Measurements from ENCODE around the gene UAP1L1. TPM values are rescaled to one million over a fixed set of nuclear protein-coding genes. Genes with fewer than 3 reads are reported as not detected.

Gene UAP1L1
- total RNA-seq, 1 donor from 2014 or later = 3.2 TPM

DNA sequence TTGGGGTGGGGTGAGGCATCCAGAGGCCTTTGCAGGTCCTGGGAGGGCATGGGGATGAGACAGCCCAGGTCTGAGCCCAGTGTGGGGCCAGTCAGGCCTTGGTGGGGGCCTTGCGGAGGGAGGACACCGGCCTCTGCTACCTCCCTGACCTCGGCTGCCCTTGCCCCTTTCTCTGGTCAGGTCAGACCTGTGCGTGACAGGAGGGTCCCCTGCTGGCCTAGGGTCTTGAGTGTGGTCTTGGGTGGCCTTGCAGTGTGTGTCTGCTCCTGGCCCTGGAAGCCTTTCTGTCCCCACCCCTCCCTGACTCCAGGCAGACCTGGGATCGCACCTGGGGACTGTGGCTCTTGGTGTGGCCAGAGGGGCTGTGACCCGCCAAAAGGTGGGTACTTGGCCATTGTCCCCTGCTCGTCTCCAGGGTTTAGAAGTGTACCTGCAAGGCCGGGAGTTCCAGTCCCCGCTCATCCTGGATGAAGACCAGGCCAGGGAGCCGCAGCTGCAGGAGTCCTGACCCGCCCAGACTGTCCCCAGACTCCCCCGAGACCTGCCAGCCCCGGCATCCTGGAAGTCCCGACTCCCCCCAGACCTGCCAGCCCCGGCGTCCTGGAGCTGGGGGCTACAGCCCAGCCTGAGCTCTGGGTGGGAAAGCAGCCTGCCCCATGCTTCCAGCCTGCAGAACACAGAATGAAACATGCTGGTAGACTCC lies 5.1 kb downstream of the UAP1L1 start:
- Mint-ChIP-seq H3K36me3 (ENCODE audit: low read depth, unreplicated experiment) (no peaks in the 10 kb centered on the region), H3K27me3 (ENCODE audit: unreplicated experiment) (peaks cover 24% of the 10 kb centered on the region), H3K9me3 (ENCODE audit: unreplicated experiment) (no peaks in the 10 kb centered on the region), H3K4me1 (ENCODE audit: unreplicated experiment) (peaks cover 5% of the 10 kb centered on the region), H3K4me3 (ENCODE audit: unreplicated experiment) (no peak overlapping the region), H3K27ac (ENCODE audit: unreplicated experiment) (no peak overlapping the region)
- TF ChIP-seq, protein P1, sequence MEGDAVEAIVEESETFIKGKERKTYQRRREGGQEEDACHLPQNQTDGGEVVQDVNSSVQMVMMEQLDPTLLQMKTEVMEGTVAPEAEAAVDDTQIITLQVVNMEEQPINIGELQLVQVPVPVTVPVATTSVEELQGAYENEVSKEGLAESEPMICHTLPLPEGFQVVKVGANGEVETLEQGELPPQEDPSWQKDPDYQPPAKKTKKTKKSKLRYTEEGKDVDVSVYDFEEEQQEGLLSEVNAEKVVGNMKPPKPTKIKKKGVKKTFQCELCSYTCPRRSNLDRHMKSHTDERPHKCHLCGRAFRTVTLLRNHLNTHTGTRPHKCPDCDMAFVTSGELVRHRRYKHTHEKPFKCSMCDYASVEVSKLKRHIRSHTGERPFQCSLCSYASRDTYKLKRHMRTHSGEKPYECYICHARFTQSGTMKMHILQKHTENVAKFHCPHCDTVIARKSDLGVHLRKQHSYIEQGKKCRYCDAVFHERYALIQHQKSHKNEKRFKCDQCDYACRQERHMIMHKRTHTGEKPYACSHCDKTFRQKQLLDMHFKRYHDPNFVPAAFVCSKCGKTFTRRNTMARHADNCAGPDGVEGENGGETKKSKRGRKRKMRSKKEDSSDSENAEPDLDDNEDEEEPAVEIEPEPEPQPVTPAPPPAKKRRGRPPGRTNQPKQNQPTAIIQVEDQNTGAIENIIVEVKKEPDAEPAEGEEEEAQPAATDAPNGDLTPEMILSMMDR (IDR thresholded peaks at IDR 0.05; ENCODE audit: unreplicated experiment) = no peak
- DNase-seq (ENCODE audit: low spot score) = no peak

DNA sequence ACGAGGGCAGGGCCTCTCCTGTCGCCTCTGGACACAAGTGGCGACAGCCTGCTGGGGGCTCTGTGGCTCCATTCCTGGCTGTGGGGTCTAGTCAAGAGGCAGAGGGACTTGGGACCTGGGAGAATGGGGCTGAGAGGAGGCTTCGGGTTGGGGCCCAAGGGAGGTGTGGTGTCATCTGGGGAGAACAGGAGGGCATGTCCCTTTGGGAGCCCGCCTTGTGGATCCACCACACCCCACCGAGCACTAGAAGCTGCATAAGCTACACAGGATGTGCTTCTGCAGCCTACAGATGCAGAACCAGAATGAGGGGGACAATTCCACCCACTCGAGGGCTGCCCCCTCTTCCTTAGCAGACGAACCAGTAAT lies 5.6 kb downstream of the UAP1L1 start:
- no peak overlapping the region for H3K4me3 Mint-ChIP-seq (ENCODE audit: unreplicated experiment)
- peaks cover 29% of the 10 kb centered on the region for H3K27me3 Mint-ChIP-seq (ENCODE audit: unreplicated experiment)
- peaks cover 10% of the 10 kb centered on the region for H3K4me1 Mint-ChIP-seq (ENCODE audit: unreplicated experiment)
- H3K36me3 Mint-ChIP-seq (ENCODE audit: low read depth, unreplicated experiment) = peaks cover 5% of the 10 kb centered on the region
- no peak overlapping the region for H3K27ac Mint-ChIP-seq (ENCODE audit: unreplicated experiment)
- no peaks in the 10 kb centered on the region for H3K9me3 Mint-ChIP-seq (ENCODE audit: unreplicated experiment)
- DNase-seq (ENCODE audit: low spot score) = no peak
- TF ChIP-seq, protein P1 (IDR thresholded peaks at IDR 0.05; ENCODE audit: unreplicated experiment) = no peak

DNA sequence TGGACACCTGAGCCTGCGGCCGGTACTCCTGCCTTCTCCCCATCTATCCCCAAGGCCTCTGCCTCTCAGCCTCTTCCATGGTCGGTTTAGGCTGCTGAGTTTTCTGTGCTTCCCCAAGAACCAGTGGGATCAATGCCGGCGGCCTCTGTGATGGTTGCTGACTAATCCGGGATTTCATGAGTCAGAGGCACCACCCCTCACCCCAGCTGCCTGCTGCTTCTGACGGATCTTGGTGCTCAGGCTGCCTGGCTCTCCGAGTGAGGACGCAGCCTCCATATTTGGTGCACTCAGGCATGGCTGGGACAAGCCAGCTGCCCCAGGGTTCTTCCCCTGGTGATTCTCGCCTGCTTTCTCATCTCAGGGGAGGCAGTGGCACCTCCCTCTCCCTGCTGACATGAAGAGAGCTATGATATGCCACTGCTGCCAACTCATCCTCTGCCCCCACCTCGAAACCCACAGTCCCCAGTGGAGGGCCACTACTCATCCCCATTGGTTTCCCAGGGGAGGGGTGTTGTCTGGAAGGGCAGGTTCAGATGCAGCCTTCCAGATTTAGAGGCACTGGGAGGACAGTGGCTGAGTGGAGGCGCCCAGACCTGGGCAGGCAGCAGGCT lies 6.2 kb downstream of the UAP1L1 start:
- no peak overlapping the region for H3K4me3 Mint-ChIP-seq (ENCODE audit: unreplicated experiment)
- TF ChIP-seq, protein P1 (IDR thresholded peaks at IDR 0.05; ENCODE audit: unreplicated experiment) = no peak
- no peak overlapping the region for H3K27ac Mint-ChIP-seq (ENCODE audit: unreplicated experiment)
- H3K36me3 Mint-ChIP-seq (ENCODE audit: low read depth, unreplicated experiment) = peaks cover 9% of the 10 kb centered on the region
- peaks cover 12% of the 10 kb centered on the region for H3K4me1 Mint-ChIP-seq (ENCODE audit: unreplicated experiment)
- peaks cover 28% of the 10 kb centered on the region for H3K27me3 Mint-ChIP-seq (ENCODE audit: unreplicated experiment)
- H3K9me3 Mint-ChIP-seq (ENCODE audit: unreplicated experiment) = no peaks in the 10 kb centered on the region
- DNase-seq (ENCODE audit: low spot score) = no peak

DNA sequence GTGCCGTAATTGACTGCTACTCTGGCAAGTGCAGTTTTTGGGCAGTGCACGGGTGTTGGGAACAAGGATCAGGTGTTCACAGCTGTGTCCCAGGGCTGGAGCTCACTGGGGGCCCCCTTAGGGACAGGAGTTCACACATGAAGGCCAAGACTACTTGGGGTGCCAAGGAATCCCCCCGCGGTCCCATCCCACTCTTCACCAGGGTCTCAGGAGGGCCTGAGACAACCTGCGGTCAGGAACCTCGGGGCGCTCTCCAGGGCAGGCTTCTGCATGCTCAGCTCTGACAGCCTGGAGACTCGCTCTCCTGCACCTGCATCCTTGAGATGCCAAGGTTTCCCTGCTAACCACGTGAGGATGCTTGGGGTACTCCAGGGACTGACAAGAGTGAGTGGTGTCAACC lies 7.2 kb downstream of the UAP1L1 start:
- H3K4me3 Mint-ChIP-seq (ENCODE audit: unreplicated experiment) = no peak overlapping the region
- TF ChIP-seq, protein P1 (IDR thresholded peaks at IDR 0.05; ENCODE audit: unreplicated experiment) = no peak
- H3K27me3 Mint-ChIP-seq (ENCODE audit: unreplicated experiment) = peaks cover 27% of the 10 kb centered on the region
- no peaks in the 10 kb centered on the region for H3K9me3 Mint-ChIP-seq (ENCODE audit: unreplicated experiment)
- no peak overlapping the region for H3K27ac Mint-ChIP-seq (ENCODE audit: unreplicated experiment)
- H3K4me1 Mint-ChIP-seq (ENCODE audit: unreplicated experiment) = peaks cover 12% of the 10 kb centered on the region
- DNase-seq (ENCODE audit: low spot score) = no peak
- H3K36me3 Mint-ChIP-seq (ENCODE audit: low read depth, unreplicated experiment) = peaks cover 16% of the 10 kb centered on the region

DNA sequence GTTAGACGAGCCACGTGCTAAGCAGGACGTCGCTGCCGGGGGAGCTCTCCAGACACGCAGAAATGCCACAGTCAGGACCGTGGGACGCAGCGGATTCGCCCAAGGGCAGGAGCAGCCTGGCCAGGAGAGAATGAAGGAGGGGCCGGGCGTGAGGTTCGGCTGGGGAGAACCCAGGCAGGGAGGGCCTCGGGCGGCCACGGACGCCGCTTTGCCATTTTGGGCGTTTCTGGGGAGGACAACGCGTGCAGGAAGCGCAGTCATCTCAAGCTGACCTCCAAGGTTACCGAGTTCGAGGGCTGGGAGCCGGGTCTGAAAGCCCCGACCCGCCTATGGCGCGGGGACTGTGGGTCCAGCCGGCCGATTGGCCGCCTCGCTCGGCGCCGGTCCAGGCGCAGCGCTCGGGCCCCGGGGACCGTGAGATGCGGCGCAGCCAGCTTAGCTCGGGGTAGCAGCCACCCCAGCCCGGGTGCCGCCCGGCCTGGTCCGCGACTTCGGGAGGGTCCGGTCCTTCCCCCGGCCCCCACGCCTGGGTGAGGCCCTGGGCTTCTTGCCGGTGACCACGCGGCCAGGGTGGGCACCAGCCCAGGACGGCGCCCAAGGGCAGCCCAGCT lies 8.7 kb downstream of the UAP1L1 start:
- TF ChIP-seq, protein P1 (IDR thresholded peaks at IDR 0.05; ENCODE audit: unreplicated experiment) = no peak
- H3K27me3 Mint-ChIP-seq (ENCODE audit: unreplicated experiment) = peaks cover 23% of the 10 kb centered on the region

More for the DNA sequence above, 8.7 kb downstream of the UAP1L1 start:
- H3K9me3 Mint-ChIP-seq (ENCODE audit: unreplicated experiment) = no peaks in the 10 kb centered on the region
- peaks cover 12% of the 10 kb centered on the region for H3K4me1 Mint-ChIP-seq (ENCODE audit: unreplicated experiment)
- DNase-seq (ENCODE audit: low spot score) = no peak
- no peak overlapping the region for H3K27ac Mint-ChIP-seq (ENCODE audit: unreplicated experiment)
- H3K36me3 Mint-ChIP-seq (ENCODE audit: low read depth, unreplicated experiment) = peaks cover 21% of the 10 kb centered on the region
- peak overlapping the region; percentile 88 for H3K4me3 Mint-ChIP-seq (ENCODE audit: unreplicated experiment)
